ENCODE results near the gene MEX3A. TPM values are rescaled to one million over a fixed set of nuclear protein-coding genes. Genes with fewer than 3 reads are reported as not detected.

MEX3A gene
- total RNA-seq, 1 donor from 2014 or later: 63.9 TPM

- no peak for TF ChIP-seq CTCF (IDR thresholded peaks at IDR 0.05; ENCODE audit: unreplicated experiment)
- peak overlapping the region; percentile 86 for H3K4me3 Mint-ChIP-seq (ENCODE audit: unreplicated experiment)
- peak; percentile 53 for DNase-seq (ENCODE audit: low spot score)
- peaks cover 47% of the 10 kb centered on the region for H3K36me3 Mint-ChIP-seq (ENCODE audit: low read depth, unreplicated experiment)
- H3K9me3 Mint-ChIP-seq (ENCODE audit: unreplicated experiment): no peaks in the 10 kb centered on the region
- H3K4me1 Mint-ChIP-seq (ENCODE audit: unreplicated experiment): peaks cover 65% of the 10 kb centered on the region
- peaks cover 15% of the 10 kb centered on the region for H3K27me3 Mint-ChIP-seq (ENCODE audit: unreplicated experiment)
- H3K27ac Mint-ChIP-seq (ENCODE audit: unreplicated experiment): no peak overlapping the region
These were observed 5.4 kb downstream of the MEX3A start for GRCh38 chr1:156076609-156077429.

- H3K4me1 Mint-ChIP-seq (ENCODE audit: unreplicated experiment): peaks cover 65% of the 10 kb centered on the region
- H3K27ac Mint-ChIP-seq (ENCODE audit: unreplicated experiment): peak overlapping the region; percentile 92
- peaks cover 47% of the 10 kb centered on the region for H3K36me3 Mint-ChIP-seq (ENCODE audit: low read depth, unreplicated experiment)
- no peak for DNase-seq (ENCODE audit: low spot score)
- H3K27me3 Mint-ChIP-seq (ENCODE audit: unreplicated experiment): peaks cover 11% of the 10 kb centered on the region
- no peak for TF ChIP-seq CTCF (IDR thresholded peaks at IDR 0.05; ENCODE audit: unreplicated experiment)
- peak overlapping the region; percentile 74 for H3K4me3 Mint-ChIP-seq (ENCODE audit: unreplicated experiment)
- no peaks in the 10 kb centered on the region for H3K9me3 Mint-ChIP-seq (ENCODE audit: unreplicated experiment)
These were observed 6.5 kb downstream of the MEX3A start for GRCh38 chr1:156075775-156076204.

GRCh38 chr1:156075162-156075561 is 7.1 kb downstream of the MEX3A start:
- Mint-ChIP-seq H3K4me3 (ENCODE audit: unreplicated experiment) (peak overlapping the region; percentile 74), H3K4me1 (ENCODE audit: unreplicated experiment) (peaks cover 66% of the 10 kb centered on the region)

GRCh38 chr1:156074661-156075060 is 7.6 kb downstream of the MEX3A start:
- Mint-ChIP-seq H3K27ac (ENCODE audit: unreplicated experiment) (no peak overlapping the region), H3K27me3 (ENCODE audit: unreplicated experiment) (peaks cover 13% of the 10 kb centered on the region), H3K36me3 (ENCODE audit: low read depth, unreplicated experiment) (peaks cover 43% of the 10 kb centered on the region), H3K9me3 (ENCODE audit: unreplicated experiment) (no peaks in the 10 kb centered on the region), H3K4me1 (ENCODE audit: unreplicated experiment) (peaks cover 66% of the 10 kb centered on the region), H3K4me3 (ENCODE audit: unreplicated experiment) (peak overlapping the region; percentile 26)
- no peak for DNase-seq (ENCODE audit: low spot score)
- TF ChIP-seq CTCF (IDR thresholded peaks at IDR 0.05; ENCODE audit: unreplicated experiment): no peak

More at GRCh38 chr1:156075162-156075561, 7.1 kb downstream of the MEX3A start:
- Mint-ChIP-seq H3K27ac (ENCODE audit: unreplicated experiment) (peak overlapping the region; percentile 92), H3K27me3 (ENCODE audit: unreplicated experiment) (peaks cover 13% of the 10 kb centered on the region), H3K36me3 (ENCODE audit: low read depth, unreplicated experiment) (peaks cover 47% of the 10 kb centered on the region), H3K9me3 (ENCODE audit: unreplicated experiment) (no peaks in the 10 kb centered on the region)
- TF ChIP-seq CTCF (IDR thresholded peaks at IDR 0.05; ENCODE audit: unreplicated experiment): no peak
- no peak for DNase-seq (ENCODE audit: low spot score)

GRCh38 chr1:156073740-156074139 is 8.5 kb downstream of the MEX3A start:
- H3K9me3 Mint-ChIP-seq (ENCODE audit: unreplicated experiment): no peaks in the 10 kb centered on the region
- DNase-seq (ENCODE audit: low spot score): no peak
- H3K36me3 Mint-ChIP-seq (ENCODE audit: low read depth, unreplicated experiment): peaks cover 40% of the 10 kb centered on the region
- H3K27me3 Mint-ChIP-seq (ENCODE audit: unreplicated experiment): peaks cover 16% of the 10 kb centered on the region
- H3K4me1 Mint-ChIP-seq (ENCODE audit: unreplicated experiment): peaks cover 61% of the 10 kb centered on the region
- H3K4me3 Mint-ChIP-seq (ENCODE audit: unreplicated experiment): peak overlapping the region; percentile 28
- TF ChIP-seq CTCF (IDR thresholded peaks at IDR 0.05; ENCODE audit: unreplicated experiment): no peak
- H3K27ac Mint-ChIP-seq (ENCODE audit: unreplicated experiment): peak overlapping the region; percentile 95

Data from endothelial cell (in vitro differentiated cells).